Activated CD4-positive, CD25-positive, alpha-beta regulatory T cell treated with anti-CD3 and anti-CD28 coated beads, Interleukin-2, amount 50 U/mL, for 16 hours (primary cell): ENCODE measurements around the gene ETV4.

Experiments used
- DNase-seq: peaks from one replicate; pipeline ENCODE4 v3.0.0-alpha.2; 2020; ENCODE audit warnings: low read depth, low spot score

Gene ETV4

DNA sequence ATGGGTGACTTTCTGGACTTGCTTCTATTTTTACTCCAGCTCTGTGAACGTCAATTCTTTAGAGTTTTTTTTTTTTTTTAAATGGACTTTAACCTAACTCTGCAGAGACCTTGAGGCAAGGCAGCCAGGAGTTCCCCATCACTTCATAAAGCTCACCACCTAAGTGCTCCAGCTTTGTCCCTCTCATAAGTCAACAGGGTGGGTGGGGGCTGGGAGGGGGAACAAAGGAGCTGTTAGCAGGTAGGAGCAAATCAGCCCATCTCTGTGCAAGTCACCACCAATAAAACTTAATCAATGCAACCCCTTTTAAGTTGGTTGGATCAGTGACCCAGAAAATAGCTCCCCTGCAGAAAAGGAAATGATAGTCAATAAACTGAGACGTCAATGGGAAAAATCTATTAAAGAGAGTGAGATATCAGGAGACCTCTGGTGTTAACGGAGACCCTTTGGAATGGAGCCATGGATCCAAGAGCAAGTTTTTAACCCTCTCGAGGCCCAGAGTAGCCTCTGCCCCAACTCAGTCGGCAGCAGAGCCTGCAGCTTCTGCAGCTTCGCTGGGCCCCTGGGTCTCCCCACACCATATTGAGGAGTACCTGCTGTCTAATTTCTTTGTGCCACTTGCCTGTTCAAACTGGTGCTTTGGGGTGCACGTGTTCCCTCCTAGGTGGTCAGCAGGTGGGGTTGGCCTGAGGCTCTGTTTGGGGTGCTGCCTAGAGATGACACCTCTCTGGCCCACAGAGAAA, 27.6 kb upstream of the ETV4 start:
- DNase-seq, result no peak

GRCh38 chr17:43572368-43572980, 26.3 kb upstream of the ETV4 start:
- DNase-seq, result no peak

GRCh38 chr17:43570518-43570928, 24.4 kb upstream of the ETV4 start:
- DNase-seq, result no peak

- no peak for DNase-seq
Observed at GRCh38 chr17:43568506-43569082, 22.5 kb upstream of the ETV4 start.

GRCh38 chr17:43563600-43564594, 17.8 kb upstream of the ETV4 start:
- no peak for DNase-seq

DNA sequence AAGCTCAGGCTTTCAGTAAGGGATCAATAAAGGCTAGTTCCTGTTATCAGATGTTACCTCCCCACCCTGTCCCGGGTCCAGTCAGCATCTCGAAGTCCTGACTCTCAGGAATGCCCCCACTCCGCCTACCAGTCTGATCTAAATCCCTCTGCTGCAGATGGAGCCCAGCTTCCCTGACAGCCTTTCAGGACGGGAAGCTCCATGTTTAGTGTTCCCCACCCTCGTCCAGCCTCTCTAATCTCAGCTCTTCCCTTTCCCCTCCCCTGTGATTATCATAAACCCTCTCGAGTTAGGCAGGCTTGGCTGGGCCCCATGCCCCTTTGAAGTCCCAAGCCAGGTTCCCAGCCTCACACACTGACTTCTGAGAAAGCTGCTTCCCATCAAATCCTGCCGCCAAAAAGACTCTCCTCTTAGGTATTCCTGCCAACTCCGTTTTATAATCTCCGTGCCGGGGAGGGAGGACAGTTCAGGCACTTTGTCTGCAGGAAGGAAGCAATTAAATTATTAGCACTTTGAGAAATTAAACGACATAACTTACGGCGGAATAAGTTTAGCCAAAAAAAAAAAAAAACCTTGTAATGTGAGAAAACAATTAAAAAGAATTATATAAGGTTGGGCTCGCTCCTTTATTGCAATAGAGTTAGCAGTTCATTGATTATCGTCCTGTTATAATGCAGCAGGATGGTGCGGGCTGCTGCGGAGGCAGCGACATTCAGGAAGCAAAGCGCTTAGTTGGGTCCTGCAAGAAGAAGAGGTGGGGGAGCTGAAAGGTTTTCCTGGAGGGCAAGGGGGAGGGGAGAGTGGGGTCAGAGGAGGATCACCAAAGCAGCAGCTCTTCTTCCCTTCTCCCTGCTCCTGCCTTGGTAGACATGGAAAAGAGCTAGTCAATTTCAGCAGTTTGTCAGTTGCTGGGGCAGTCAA, 16.8 kb upstream of the ETV4 start:
- no peak for DNase-seq

GRCh38 chr17:43560461-43561427, 14.6 kb upstream of the ETV4 start:
- no peak for DNase-seq

- no peak for DNase-seq
Observed at GRCh38 chr17:43559161-43559816, 13.1 kb upstream of the ETV4 start.

DNA sequence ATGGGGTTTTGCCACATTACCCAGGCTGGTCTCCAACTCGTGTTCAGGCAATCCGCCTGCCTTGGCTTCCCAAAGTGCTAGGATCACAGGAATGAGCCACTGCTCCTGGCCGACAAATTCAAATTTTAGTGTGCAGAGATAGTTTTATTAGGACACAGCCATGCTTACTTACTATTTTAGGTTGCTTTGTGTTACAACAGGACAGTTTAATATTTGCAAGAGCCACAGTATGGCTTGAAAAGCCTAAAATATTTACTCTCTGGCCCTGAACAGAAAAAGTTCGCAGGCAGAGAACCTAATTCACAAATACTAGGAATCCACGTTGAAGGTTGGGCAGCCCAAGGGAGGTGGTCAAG, 12.6 kb upstream of the ETV4 start:
- DNase-seq, result no peak

DNA sequence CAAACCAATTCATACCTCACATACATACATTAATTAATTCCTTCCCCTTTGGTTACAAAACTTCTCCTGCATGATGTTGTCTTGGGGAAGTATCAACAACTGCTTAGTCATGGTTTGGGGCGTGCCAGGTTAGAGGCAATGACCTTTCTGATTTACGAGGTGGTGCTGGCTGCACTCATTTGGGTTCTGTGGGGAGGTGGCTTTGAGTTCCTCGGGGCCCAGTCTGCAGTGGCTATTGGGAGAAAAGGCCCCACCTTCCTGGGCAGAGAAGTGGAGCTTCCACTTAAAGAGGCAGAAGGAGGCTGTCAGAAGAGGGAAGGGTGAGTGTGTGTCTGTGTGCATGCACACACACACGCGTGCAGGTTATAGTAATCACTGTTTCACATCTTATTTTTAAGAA, 10.2 kb upstream of the ETV4 start:
- no peak for DNase-seq

DNA sequence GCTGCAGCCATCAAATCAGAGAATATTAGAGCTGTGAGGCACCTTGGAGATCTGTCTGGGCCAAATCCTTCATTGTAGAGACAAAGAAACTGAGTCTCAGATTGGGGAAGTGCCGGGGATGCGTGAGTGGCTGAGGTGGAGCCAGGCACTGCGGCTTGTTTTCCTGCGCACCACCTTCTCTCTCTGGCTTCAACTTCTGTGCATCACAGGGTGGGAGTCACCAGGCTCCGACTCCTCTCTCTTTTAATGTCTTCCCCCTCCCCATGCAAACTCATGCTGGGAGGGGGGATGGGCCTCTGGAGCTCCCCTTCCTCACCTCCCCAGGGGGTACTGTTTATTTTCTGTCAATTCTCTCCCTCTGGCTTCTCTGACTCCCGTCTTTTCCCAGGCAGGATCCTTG, 8.7 kb upstream of the ETV4 start:
- no peak for DNase-seq

- DNase-seq, result no peak
Observed at GRCh38 chr17:43553573-43553972, 7.4 kb upstream of the ETV4 start.

DNA sequence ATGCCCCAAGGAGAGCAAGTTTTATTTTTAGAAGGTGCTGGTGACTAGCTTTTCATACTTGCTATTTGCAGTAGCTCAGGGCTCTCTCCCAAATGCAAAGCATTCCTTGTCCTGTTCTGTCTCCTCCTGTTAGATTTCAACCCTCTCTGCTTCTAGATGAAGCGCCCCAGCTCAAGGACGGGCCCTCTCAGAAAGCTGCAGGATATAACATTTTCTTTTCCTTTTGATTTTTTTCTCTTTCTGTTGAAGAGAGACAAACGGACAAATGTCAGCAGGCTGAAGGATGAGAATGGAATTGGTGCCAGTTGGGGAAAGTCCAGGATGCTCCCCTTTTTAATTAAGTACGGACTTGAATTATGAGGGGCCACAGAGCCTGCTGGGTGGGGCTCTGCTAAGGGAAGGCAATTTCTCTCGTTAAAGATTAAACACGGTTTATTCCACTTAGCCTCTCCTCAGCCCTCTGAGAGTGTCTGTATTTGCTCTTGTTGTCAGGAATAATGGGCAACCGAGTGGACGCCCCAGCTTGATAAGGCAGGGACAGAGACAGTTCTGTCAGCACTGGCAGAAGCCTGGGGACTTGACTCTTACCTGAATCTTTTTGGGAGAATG, 6.2 kb upstream of the ETV4 start:
- no peak for DNase-seq

DNA sequence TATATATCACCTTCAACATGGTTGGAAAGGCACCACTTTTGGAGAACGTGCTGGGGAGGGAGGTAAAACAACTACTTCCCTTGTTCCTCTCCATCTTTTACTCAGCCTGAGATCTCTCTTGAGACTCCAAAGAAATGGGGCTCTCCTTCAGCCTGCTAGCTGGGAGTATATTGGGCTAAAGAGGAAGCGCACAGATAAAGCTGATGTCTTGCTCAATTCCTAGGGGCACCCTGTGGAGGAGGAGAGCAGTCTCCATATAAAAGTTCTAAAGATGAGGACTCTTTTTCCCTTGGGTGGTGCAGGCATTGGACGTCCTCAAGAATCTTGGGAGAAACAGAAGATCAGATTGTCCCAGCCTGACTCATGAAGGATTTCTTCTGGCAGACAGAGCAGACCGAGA, 4.6 kb upstream of the ETV4 start:
- no peak for DNase-seq

- DNase-seq, result no peak
Observed at GRCh38 chr17:43549496-43549895, 3.4 kb upstream of the ETV4 start.

DNA sequence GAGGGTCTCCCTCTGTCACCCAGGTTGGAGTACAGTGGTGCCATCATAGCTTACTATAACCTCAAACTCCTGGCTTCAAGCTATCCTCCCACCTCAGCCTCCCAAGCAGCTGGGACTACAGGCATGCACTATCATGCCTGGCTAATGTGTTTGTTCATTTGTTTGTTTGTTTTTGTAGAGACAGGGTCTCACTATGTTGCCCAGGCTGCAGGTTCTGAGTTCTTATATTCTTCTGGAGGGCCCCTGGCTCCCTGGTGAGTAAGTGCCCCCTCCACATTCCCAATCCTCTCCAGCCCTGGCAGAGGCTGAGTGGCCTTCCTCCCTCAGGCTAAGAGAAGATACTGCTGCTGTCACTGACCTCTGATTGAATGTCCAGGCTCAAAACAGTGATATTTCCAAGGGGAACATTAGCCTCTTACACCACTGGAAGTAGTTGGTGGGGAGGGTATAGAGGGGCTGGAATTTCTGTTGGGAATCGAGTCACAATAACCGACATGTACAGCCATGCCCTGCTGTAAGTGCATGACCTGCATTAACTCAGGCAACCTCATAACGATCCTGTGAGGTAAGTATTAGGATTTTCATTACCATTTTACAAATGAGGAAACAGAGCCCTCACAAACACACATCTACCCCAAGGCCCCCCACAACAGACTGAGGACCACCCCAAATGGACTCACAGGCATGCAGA, 2.7 kb upstream of the ETV4 start:
- DNase-seq, result no peak

- no peak for DNase-seq
Observed at GRCh38 chr17:43547659-43548256, 1.6 kb upstream of the ETV4 start.

GRCh38 chr17:43547189-43547550, 1.0 kb upstream of the ETV4 start:
- no peak for DNase-seq
